ENCODE data around the gene TPK1.
"Not testable (repeated sequence)": the region's sequence is repeated elsewhere in the genome, so short reads cannot be mapped to it uniquely, and the experiment has no call there.

Gene TPK1

GRCh38 chr7:144776447-144776846 is 59.4 kb downstream of the TPK1 start:
- no peak for FAIRE-seq

GRCh38 chr7:144775749-144776148 is 60.1 kb downstream of the TPK1 start:
- no peak for FAIRE-seq

GRCh38 chr7:144771927-144772326 is 63.9 kb downstream of the TPK1 start:
- FAIRE-seq, result no peak

GRCh38 chr7:144771174-144771573 is 64.7 kb downstream of the TPK1 start:
- no peak for FAIRE-seq

- FAIRE-seq, result no peak
Observed at GRCh38 chr7:144769352-144769751, 66.5 kb downstream of the TPK1 start.

- no peak for FAIRE-seq
Observed at GRCh38 chr7:144768633-144769032, 67.2 kb downstream of the TPK1 start.

GRCh38 chr7:144763291-144763690 is 72.6 kb downstream of the TPK1 start:
- no peak for FAIRE-seq

- FAIRE-seq, result no peak
Observed at GRCh38 chr7:144762853-144763252, 73.0 kb downstream of the TPK1 start.

GRCh38 chr7:144761493-144761892 is 74.4 kb downstream of the TPK1 start:
- FAIRE-seq, result no peak

GRCh38 chr7:144759653-144760052 is 76.2 kb downstream of the TPK1 start:
- no peak for FAIRE-seq

- no peak for FAIRE-seq
Observed at GRCh38 chr7:144747936-144748335, 87.9 kb downstream of the TPK1 start.

GRCh38 chr7:144738708-144739314 is 97.0 kb downstream of the TPK1 start:
- peak; percentile 8 for FAIRE-seq

GRCh38 chr7:144738146-144738545 is 97.7 kb downstream of the TPK1 start:
- no peak for FAIRE-seq

GRCh38 chr7:144736880-144737493 is 98.9 kb downstream of the TPK1 start:
- no peak for FAIRE-seq

- FAIRE-seq, result no peak
Observed at GRCh38 chr7:144735505-144736276, 100.2 kb downstream of the TPK1 start.

- FAIRE-seq, result no peak
Observed at GRCh38 chr7:144731661-144732351, 104.0 kb downstream of the TPK1 start.

GRCh38 chr7:144730224-144730623 is 105.6 kb downstream of the TPK1 start:
- FAIRE-seq, result peak; percentile 66

- FAIRE-seq, result no peak
Observed at GRCh38 chr7:144729226-144729625, 106.6 kb downstream of the TPK1 start.

GRCh38 chr7:144728551-144728950 is 107.3 kb downstream of the TPK1 start:
- FAIRE-seq, result no peak

GRCh38 chr7:144726840-144727239 is 109.0 kb downstream of the TPK1 start:
- not testable (repeated sequence) for FAIRE-seq

GRCh38 chr7:144725070-144725469 is 110.8 kb downstream of the TPK1 start:
- no peak for FAIRE-seq

GRCh38 chr7:144723301-144723700 is 112.6 kb downstream of the TPK1 start:
- FAIRE-seq, result no peak

- no peak for FAIRE-seq
Observed at GRCh38 chr7:144720710-144721109, 115.1 kb downstream of the TPK1 start.

- FAIRE-seq, result no peak
Observed at GRCh38 chr7:144720149-144720548, 115.7 kb downstream of the TPK1 start.

Measured in G401.6 (cell line).